Measurements from ENCODE around the gene CLRN1.

GRCh38 chr3:150968341-150969035 is 4.0 kb downstream of the CLRN1 start:
- TF ChIP-seq CTCF (IDR thresholded peaks at IDR 0.05; ENCODE audit: insufficient read depth, low read length, poor library complexity, severe bottlenecking), result no peak
- no peak for TF ChIP-seq EZH2phosphoT487 (conservative IDR thresholded peaks at IDR 0.05; ENCODE audit: low read length)

Data from SU-DHL-6 (cell line).